ENCODE data around the gene NUB1. TPM values are rescaled to one million over a fixed set of nuclear protein-coding genes. Genes with fewer than 3 reads are reported as not detected.
A peak's percentile ranks its signal among the peaks of the same experiment; 100 is the strongest.

NUB1 gene
- polyA plus RNA-seq, 3 donors, result 32.0 to 39.2 (median 37.2) TPM

- Mint-ChIP-seq H3K4me3 (no peak overlapping the region), H3K4me1 (peaks cover 11% of the 10 kb centered on the region)
- WGBS (ENCODE audit: insufficient coverage), result 97% methylated on average over 14 of the region's 17 CpGs
These were observed 37.0 kb downstream of the NUB1 start for GRCh38 chr7:151378496-151379192.

DNA sequence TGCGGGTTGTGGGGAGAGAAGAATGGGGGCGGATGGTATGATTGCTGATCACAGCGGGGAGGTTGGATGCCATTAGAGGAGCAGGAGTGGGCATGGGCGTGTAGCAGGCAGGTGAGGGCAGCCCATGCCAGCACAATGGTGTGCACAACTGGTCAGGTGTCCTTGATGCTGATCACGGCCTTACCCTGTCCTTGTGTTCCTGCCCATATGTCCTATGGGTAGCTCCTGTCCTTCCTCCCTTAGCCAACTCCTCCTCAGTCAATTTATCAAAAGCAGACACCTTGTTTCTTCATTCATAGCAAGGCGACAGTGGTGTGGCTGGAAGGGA, 37.5 kb downstream of the NUB1 start:
- Mint-ChIP-seq H3K4me3 (no peak overlapping the region), H3K9me3 (peaks cover 0 to 12% (median 3%) of the 10 kb centered on the region in 7 donors), H3K36me3 (peaks cover 50 to 56% of the 10 kb centered on the region in 2 donors), H3K27me3 (ENCODE audit: low read depth in 3 of 3) (peaks cover 29 to 39% (median 32%) of the 10 kb centered on the region in 3 donors), H3K27ac (peak overlapping the region in 1 of 7 donors; percentile 16), H3K4me1 (peaks cover 11% of the 10 kb centered on the region)
- Histone ChIP-seq H3K27ac (ENCODE audit: low read depth in 1 of 2, low read length in 2 of 2) (no peak overlapping the region), H3K4me2 (replicated peaks; ENCODE audit: extremely low read depth, low read length, poor library complexity, severe bottlenecking) (no peak overlapping the region), H3K4me1 (ENCODE audit: control insufficient read depth in 1 of 2, insufficient read depth in 2 of 2, low read length in 2 of 2) (peaks cover 15 to 22% of the 10 kb centered on the region in 2 donors), H3K9me3 (replicated peaks in 1 of 2; ENCODE audit: control insufficient read depth in 1 of 2, insufficient read depth in 1 of 2, low read length in 2 of 2) (peaks cover 0 to 9% of the 10 kb centered on the region in 2 donors), H3K27me3 (ENCODE audit: control insufficient read depth in 2 of 2, insufficient read depth in 2 of 2, low read length in 2 of 2) (peaks cover 12 to 32% of the 10 kb centered on the region in 2 donors), H3K4me3 (replicated peaks in 1 of 3; ENCODE audit: low read depth in 2 of 3, low read length in 3 of 3) (no peak overlapping the region), H3K9ac (ENCODE audit: insufficient read depth, low read length, poor library complexity, severe bottlenecking) (no peak overlapping the region), H2AFZ (ENCODE audit: insufficient read depth, low read depth, low read length, poor library complexity, severe bottlenecking) (no peak overlapping the region), H3K36me3 (replicated peaks in 1 of 2; ENCODE audit: control insufficient read depth in 1 of 2, insufficient read depth in 2 of 2, low read length in 2 of 2) (peaks cover 35 to 46% of the 10 kb centered on the region in 2 donors), H3K79me2 (ENCODE audit: insufficient read depth, low read length) (no peaks in the 10 kb centered on the region), H4K20me1 (ENCODE audit: insufficient read depth, low read length) (no peaks in the 10 kb centered on the region)
- WGBS (ENCODE audit: insufficient coverage), result 98% methylated on average over 5 of the region's 6 CpGs
- intact Hi-C loops (cut with micrococcal nuclease), result no loop called here
- TF ChIP-seq, protein P1, sequence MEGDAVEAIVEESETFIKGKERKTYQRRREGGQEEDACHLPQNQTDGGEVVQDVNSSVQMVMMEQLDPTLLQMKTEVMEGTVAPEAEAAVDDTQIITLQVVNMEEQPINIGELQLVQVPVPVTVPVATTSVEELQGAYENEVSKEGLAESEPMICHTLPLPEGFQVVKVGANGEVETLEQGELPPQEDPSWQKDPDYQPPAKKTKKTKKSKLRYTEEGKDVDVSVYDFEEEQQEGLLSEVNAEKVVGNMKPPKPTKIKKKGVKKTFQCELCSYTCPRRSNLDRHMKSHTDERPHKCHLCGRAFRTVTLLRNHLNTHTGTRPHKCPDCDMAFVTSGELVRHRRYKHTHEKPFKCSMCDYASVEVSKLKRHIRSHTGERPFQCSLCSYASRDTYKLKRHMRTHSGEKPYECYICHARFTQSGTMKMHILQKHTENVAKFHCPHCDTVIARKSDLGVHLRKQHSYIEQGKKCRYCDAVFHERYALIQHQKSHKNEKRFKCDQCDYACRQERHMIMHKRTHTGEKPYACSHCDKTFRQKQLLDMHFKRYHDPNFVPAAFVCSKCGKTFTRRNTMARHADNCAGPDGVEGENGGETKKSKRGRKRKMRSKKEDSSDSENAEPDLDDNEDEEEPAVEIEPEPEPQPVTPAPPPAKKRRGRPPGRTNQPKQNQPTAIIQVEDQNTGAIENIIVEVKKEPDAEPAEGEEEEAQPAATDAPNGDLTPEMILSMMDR (IDR thresholded peaks at IDR 0.05), result no peak
- no peak for DNase-seq

More at GRCh38 chr7:151378496-151379192, 37.0 kb downstream of the NUB1 start:
- H3K4me3 ChIP-seq (replicated peaks in 1 of 3; ENCODE audit: low read depth in 2 of 3, low read length in 3 of 3), result no peak overlapping the region
- Mint-ChIP-seq H3K36me3 (peaks cover 55 to 61% of the 10 kb centered on the region in 2 donors), H3K27me3 (ENCODE audit: low read depth in 3 of 3) (peaks cover 25 to 33% (median 30%) of the 10 kb centered on the region in 3 donors), H3K9me3 (peaks cover 0 to 12% (median 2%) of the 10 kb centered on the region in 7 donors), H3K27ac (peak overlapping the region in 1 of 7 donors; percentile 26)
- H3K4me1 ChIP-seq (ENCODE audit: control insufficient read depth in 1 of 2, insufficient read depth in 2 of 2, low read length in 2 of 2), result peaks cover 15 to 22% of the 10 kb centered on the region in 2 donors
- TF ChIP-seq, protein P1 (IDR thresholded peaks at IDR 0.05), result no peak
- H3K4me2 ChIP-seq (replicated peaks; ENCODE audit: extremely low read depth, low read length, poor library complexity, severe bottlenecking), result no peak overlapping the region
- H2AFZ ChIP-seq (ENCODE audit: insufficient read depth, low read depth, low read length, poor library complexity, severe bottlenecking), result no peak overlapping the region
- H3K9ac ChIP-seq (ENCODE audit: insufficient read depth, low read length, poor library complexity, severe bottlenecking), result no peak overlapping the region
- H3K27me3 ChIP-seq (ENCODE audit: control insufficient read depth in 2 of 2, insufficient read depth in 2 of 2, low read length in 2 of 2), result peaks cover 12 to 27% of the 10 kb centered on the region in 2 donors
- no peak overlapping the region for H3K27ac ChIP-seq (ENCODE audit: low read depth in 1 of 2, low read length in 2 of 2)
- peaks cover 3% of the 10 kb centered on the region for H4K20me1 ChIP-seq (ENCODE audit: insufficient read depth, low read length)
- peaks cover 40 to 51% of the 10 kb centered on the region in 2 donors for H3K36me3 ChIP-seq (replicated peaks in 1 of 2; ENCODE audit: control insufficient read depth in 1 of 2, insufficient read depth in 2 of 2, low read length in 2 of 2)
- peaks cover 0 to 9% of the 10 kb centered on the region in 2 donors for H3K9me3 ChIP-seq (replicated peaks in 1 of 2; ENCODE audit: control insufficient read depth in 1 of 2, insufficient read depth in 1 of 2, low read length in 2 of 2)
- DNase-seq, result no peak
- H3K79me2 ChIP-seq (ENCODE audit: insufficient read depth, low read length), result no peaks in the 10 kb centered on the region
- intact Hi-C loops (cut with micrococcal nuclease), result no loop called here

Measured in CD14-positive monocyte (primary cell).